HG03520 (cell line): ENCODE data around the gene GOLGA7B.

Source experiments
- ATAC-seq: cut with Tn5 transposase; IDR thresholded peaks from one replicate; pipeline ENCODE4 v1.9.1; 2021; ENCODE audit warnings: mild to moderate bottlenecking, moderate library complexity; ENCODE audit not compliant: unreplicated experiment

The GOLGA7B gene

GRCh38 chr10:97849687-97850402, at the start of gene GOLGA7B:
Gene GOLGA7B, plus strand, starts transcription at chr10:97849843. Its CDS starts 461 bp downstream, at chr10:97850304.
- ATAC-seq, result no peak

GRCh38 chr10:97800474-97800873, 49.2 kb upstream of the GOLGA7B start:
- ATAC-seq, result no peak

GRCh38 chr10:97801422-97801821, 48.2 kb upstream of the GOLGA7B start:
- no peak for ATAC-seq

GRCh38 chr10:97805096-97805884, 44.4 kb upstream of the GOLGA7B start:
- ATAC-seq, result no peak

GRCh38 chr10:97805949-97806348, 43.7 kb upstream of the GOLGA7B start:
- no peak for ATAC-seq

- ATAC-seq, result no peak
These were observed 39.2 kb upstream of the GOLGA7B start for GRCh38 chr10:97810446-97810845.

GRCh38 chr10:97811958-97812357, 37.7 kb upstream of the GOLGA7B start:
- ATAC-seq, result no peak

GRCh38 chr10:97812696-97813095, 36.9 kb upstream of the GOLGA7B start:
- no peak for ATAC-seq

GRCh38 chr10:97813311-97813710, 36.3 kb upstream of the GOLGA7B start:
- ATAC-seq, result no peak

- ATAC-seq, result no peak
These were observed 34.6 kb upstream of the GOLGA7B start for GRCh38 chr10:97814996-97815395.

GRCh38 chr10:97816609-97817008, 33.0 kb upstream of the GOLGA7B start:
- no peak for ATAC-seq

- ATAC-seq, result no peak
These were observed 31.1 kb upstream of the GOLGA7B start for GRCh38 chr10:97818572-97818971.

- ATAC-seq, result no peak
These were observed 29.4 kb upstream of the GOLGA7B start for GRCh38 chr10:97820096-97820704.

- no peak for ATAC-seq
These were observed 28.2 kb upstream of the GOLGA7B start for GRCh38 chr10:97821308-97822038.

- ATAC-seq, result no peak
These were observed 27.4 kb upstream of the GOLGA7B start for GRCh38 chr10:97822261-97822687.

- no peak for ATAC-seq
These were observed 25.9 kb upstream of the GOLGA7B start for GRCh38 chr10:97823734-97824133.

GRCh38 chr10:97825020-97825760, 24.5 kb upstream of the GOLGA7B start:
- ATAC-seq, result no peak

- no peak for ATAC-seq
These were observed 22.8 kb upstream of the GOLGA7B start for GRCh38 chr10:97826892-97827291.

GRCh38 chr10:97827702-97828291, 21.8 kb upstream of the GOLGA7B start:
- ATAC-seq, result no peak

GRCh38 chr10:97828721-97829120, 20.9 kb upstream of the GOLGA7B start:
- ATAC-seq, result no peak
